ENCODE data around the gene ACTR3. TPM values are rescaled to one million over a fixed set of nuclear protein-coding genes. Genes with fewer than 3 reads are reported as not detected.

ACTR3 gene
- total and polyA plus RNA-seq, 2 donors (not counting 1 experiment from before 2014, with no cell fraction given): 64.3 to 249 TPM

- peaks cover 11 to 25% of the 10 kb centered on the region in 2 experiments for H3K36me3 ChIP-seq (replicated peaks in 1 of 2; ENCODE audit: control extremely low read depth in 1 of 2, control insufficient read depth in 1 of 2, extremely low read depth in 1 of 2, insufficient read depth in 2 of 2, low read length in 1 of 2)
- no peaks in the 10 kb centered on the region for H3K9me3 Mint-ChIP-seq (ENCODE audit: insufficient read depth)
- no peaks in the 10 kb centered on the region for H3K79me2 ChIP-seq (ENCODE audit: control insufficient read depth, insufficient read depth, low read length)
- H3K9me3 ChIP-seq (ENCODE audit: control extremely low read depth in 1 of 3, control insufficient read depth in 2 of 3, insufficient read depth in 1 of 3, low read length in 2 of 3): no peaks in the 10 kb centered on the region
- H3K4me3 ChIP-seq (ENCODE audit: control extremely low read depth in 1 of 5, extremely low read depth in 1 of 5, insufficient read depth in 1 of 5, low read depth in 2 of 5, low read length in 4 of 5): no peak overlapping the region
- WGBS (ENCODE audit: insufficient coverage): no CpG with 5 or more reads among the region's 3 CpGs
- DNase-seq (no peak), ATAC-seq (ENCODE audit: low read depth) (no peak)
- no peak overlapping the region for H3K9ac ChIP-seq (ENCODE audit: low read length)
- no peak overlapping the region for H3K4me2 ChIP-seq (replicated peaks; ENCODE audit: low read depth, low read length, poor library complexity, severe bottlenecking)
- no peak overlapping the region for H3K4me3 Mint-ChIP-seq
- intact Hi-C loops (cut with micrococcal nuclease): no loop called here
- TF ChIP-seq, protein P1, sequence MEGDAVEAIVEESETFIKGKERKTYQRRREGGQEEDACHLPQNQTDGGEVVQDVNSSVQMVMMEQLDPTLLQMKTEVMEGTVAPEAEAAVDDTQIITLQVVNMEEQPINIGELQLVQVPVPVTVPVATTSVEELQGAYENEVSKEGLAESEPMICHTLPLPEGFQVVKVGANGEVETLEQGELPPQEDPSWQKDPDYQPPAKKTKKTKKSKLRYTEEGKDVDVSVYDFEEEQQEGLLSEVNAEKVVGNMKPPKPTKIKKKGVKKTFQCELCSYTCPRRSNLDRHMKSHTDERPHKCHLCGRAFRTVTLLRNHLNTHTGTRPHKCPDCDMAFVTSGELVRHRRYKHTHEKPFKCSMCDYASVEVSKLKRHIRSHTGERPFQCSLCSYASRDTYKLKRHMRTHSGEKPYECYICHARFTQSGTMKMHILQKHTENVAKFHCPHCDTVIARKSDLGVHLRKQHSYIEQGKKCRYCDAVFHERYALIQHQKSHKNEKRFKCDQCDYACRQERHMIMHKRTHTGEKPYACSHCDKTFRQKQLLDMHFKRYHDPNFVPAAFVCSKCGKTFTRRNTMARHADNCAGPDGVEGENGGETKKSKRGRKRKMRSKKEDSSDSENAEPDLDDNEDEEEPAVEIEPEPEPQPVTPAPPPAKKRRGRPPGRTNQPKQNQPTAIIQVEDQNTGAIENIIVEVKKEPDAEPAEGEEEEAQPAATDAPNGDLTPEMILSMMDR (IDR thresholded peaks at IDR 0.05): no peak
- no peak for TF ChIP-seq EZH2 (IDR thresholded peaks at IDR 0.05; ENCODE audit: borderline replicate concordance, insufficient read depth, low read depth, low read length, poor library complexity, severe bottlenecking)
- no peak overlapping the region for H3K27ac Mint-ChIP-seq
- peak overlapping the region in 1 of 2 donors; percentile 27 for H3K27ac ChIP-seq (ENCODE audit: low read length in 2 of 2)
- ChIA-PET CTCF (no interaction called here), POLR2A (no interaction called here)
- peaks cover 0 to 9% of the 10 kb centered on the region in 2 donors for H3K4me1 ChIP-seq (ENCODE audit: control insufficient read depth in 2 of 2, insufficient read depth in 2 of 2, low read length in 2 of 2)
- H3K27me3 ChIP-seq (replicated peaks in 1 of 4; ENCODE audit: control extremely low read depth in 1 of 4, control insufficient read depth in 3 of 4, insufficient read depth in 4 of 4, low read length in 3 of 4): no peaks in the 10 kb centered on the region
- peaks cover 24% of the 10 kb centered on the region for H3K4me1 Mint-ChIP-seq
- no peaks in the 10 kb centered on the region for H4K20me1 ChIP-seq (ENCODE audit: control insufficient read depth, insufficient read depth, low read length, poor library complexity, severe bottlenecking)
- no peak overlapping the region for H2AFZ ChIP-seq (ENCODE audit: insufficient read depth, low read depth, low read length, poor library complexity, severe bottlenecking)
- no peaks in the 10 kb centered on the region for H3K27me3 Mint-ChIP-seq
Observed at GRCh38 chr2:113963965-113964364, 74.1 kb downstream of the ACTR3 start.

DNA sequence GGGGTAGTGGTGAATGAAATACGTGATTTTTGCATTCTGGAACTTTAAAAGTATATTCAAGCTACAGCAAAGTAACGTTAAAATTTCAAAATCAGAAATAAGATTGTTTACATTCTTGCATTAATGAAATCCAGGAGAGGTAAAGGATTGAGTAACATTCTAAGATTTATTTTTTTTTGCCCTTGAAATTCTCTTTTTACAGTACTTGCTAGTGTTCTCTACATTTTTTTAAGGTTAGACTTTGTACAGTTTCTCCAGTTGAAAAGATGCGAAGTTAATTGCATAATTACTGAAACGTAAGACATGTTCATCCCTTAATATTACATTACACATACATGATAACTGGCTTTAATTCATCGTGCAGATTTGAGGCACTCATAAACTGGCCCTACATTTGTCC is 74.5 kb downstream of the ACTR3 start:
- H3K27ac Mint-ChIP-seq: no peak overlapping the region
- no peak overlapping the region for H3K4me3 Mint-ChIP-seq
- H3K4me1 ChIP-seq (ENCODE audit: control insufficient read depth in 2 of 2, insufficient read depth in 2 of 2, low read length in 2 of 2): peaks cover 0 to 9% of the 10 kb centered on the region in 2 donors
- H3K4me1 Mint-ChIP-seq: peaks cover 24% of the 10 kb centered on the region
- no peak overlapping the region for H3K9ac ChIP-seq (ENCODE audit: low read length)
- intact Hi-C loops (cut with micrococcal nuclease): no loop called here
- no CpG with 5 or more reads among the region's 5 CpGs for WGBS (ENCODE audit: insufficient coverage)
- peaks cover 10 to 20% of the 10 kb centered on the region in 2 experiments for H3K36me3 ChIP-seq (replicated peaks in 1 of 2; ENCODE audit: control extremely low read depth in 1 of 2, control insufficient read depth in 1 of 2, extremely low read depth in 1 of 2, insufficient read depth in 2 of 2, low read length in 1 of 2)
- no peak overlapping the region for H2AFZ ChIP-seq (ENCODE audit: insufficient read depth, low read depth, low read length, poor library complexity, severe bottlenecking)
- POLR2A ChIA-PET: no interaction called here
- no peak overlapping the region for H3K4me2 ChIP-seq (replicated peaks; ENCODE audit: low read depth, low read length, poor library complexity, severe bottlenecking)
- H3K27me3 ChIP-seq (replicated peaks in 1 of 4; ENCODE audit: control extremely low read depth in 1 of 4, control insufficient read depth in 3 of 4, insufficient read depth in 4 of 4, low read length in 3 of 4): no peaks in the 10 kb centered on the region
- no peaks in the 10 kb centered on the region for H3K79me2 ChIP-seq (ENCODE audit: control insufficient read depth, insufficient read depth, low read length)
- no peaks in the 10 kb centered on the region for H3K27me3 Mint-ChIP-seq
- no peaks in the 10 kb centered on the region for H4K20me1 ChIP-seq (ENCODE audit: control insufficient read depth, insufficient read depth, low read length, poor library complexity, severe bottlenecking)
- DNase-seq (no peak), ATAC-seq (ENCODE audit: low read depth) (no peak)
- TF ChIP-seq EZH2 (IDR thresholded peaks at IDR 0.05; ENCODE audit: borderline replicate concordance, insufficient read depth, low read depth, low read length, poor library complexity, severe bottlenecking): no peak
- TF ChIP-seq, protein P1 (IDR thresholded peaks at IDR 0.05): no peak
- no peaks in the 10 kb centered on the region for H3K9me3 ChIP-seq (ENCODE audit: control extremely low read depth in 1 of 3, control insufficient read depth in 2 of 3, insufficient read depth in 1 of 3, low read length in 2 of 3)
- CTCF ChIA-PET: interaction anchor here (1.4 kb wide), 1 partner anchor 220 kb away, joined by 3 read pairs; no protein-coding TSS in a partner anchor
- H3K27ac ChIP-seq (ENCODE audit: low read length in 2 of 2): no peak overlapping the region
- H3K9me3 Mint-ChIP-seq (ENCODE audit: insufficient read depth): no peaks in the 10 kb centered on the region
- H3K4me3 ChIP-seq (ENCODE audit: control extremely low read depth in 1 of 5, extremely low read depth in 1 of 5, insufficient read depth in 1 of 5, low read depth in 2 of 5, low read length in 4 of 5): no peak overlapping the region
